Bone marrow (tissue), 2 donors: ENCODE measurements around the gene FDCSP.
"Not testable (repeated sequence)": the region's sequence is repeated elsewhere in the genome, so short reads cannot be mapped to it uniquely, and the experiment has no call there.

Experiments used
- DNase-seq, 2 donors: peaks; one replicate each; lab custom pipeline; 2025; lab: John Stamatoyannopoulos, UW

FDCSP gene

GRCh38 chr4:70239131-70239883 lies 13.4 kb downstream of the FDCSP start:
- no peak for DNase-seq

DNA sequence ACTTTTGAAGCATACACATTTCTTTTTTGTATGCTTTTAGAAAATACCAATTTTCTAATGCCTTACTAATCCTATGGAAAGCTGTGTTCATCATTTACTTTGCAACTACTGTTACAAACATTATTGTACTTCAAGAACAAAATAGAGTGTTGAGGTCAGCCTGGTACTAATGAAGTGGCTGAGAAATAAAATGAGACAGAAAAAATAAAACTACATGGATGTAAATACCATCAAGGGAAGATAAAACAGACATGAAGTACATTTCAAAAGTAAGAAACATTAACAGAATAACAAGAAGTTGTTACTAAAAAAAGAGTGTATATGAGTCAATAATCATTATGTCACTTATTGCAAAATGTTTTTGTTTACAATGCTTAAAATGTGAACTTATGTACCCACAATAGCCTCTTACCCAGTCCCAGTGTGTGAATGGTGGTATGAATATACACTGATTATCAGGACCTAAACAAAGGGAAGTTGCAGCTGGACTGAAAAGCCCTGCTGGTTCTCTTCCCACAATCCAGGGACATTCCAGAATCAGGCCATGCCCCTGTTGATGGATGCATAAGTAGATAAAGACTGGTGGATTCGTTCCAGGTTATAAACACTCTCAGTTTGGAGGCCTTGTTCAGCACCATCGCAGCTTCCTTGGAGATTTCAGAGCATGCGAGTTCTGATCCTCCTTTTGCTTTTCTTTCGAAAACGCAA lies 14.1 kb downstream of the FDCSP start:
- no peak for DNase-seq

GRCh38 chr4:70242297-70242696 lies 16.4 kb downstream of the FDCSP start, which contains the start of gene CSN3:
TSS of gene CSN3 (plus strand) at chr4:70242597. CDS start at chr4:70244820, 2,223 bp downstream.
- not testable (repeated sequence) for DNase-seq

- DNase-seq: no peak
Measured at GRCh38 chr4:70243091-70243490, 17.2 kb downstream of the FDCSP start.

DNA sequence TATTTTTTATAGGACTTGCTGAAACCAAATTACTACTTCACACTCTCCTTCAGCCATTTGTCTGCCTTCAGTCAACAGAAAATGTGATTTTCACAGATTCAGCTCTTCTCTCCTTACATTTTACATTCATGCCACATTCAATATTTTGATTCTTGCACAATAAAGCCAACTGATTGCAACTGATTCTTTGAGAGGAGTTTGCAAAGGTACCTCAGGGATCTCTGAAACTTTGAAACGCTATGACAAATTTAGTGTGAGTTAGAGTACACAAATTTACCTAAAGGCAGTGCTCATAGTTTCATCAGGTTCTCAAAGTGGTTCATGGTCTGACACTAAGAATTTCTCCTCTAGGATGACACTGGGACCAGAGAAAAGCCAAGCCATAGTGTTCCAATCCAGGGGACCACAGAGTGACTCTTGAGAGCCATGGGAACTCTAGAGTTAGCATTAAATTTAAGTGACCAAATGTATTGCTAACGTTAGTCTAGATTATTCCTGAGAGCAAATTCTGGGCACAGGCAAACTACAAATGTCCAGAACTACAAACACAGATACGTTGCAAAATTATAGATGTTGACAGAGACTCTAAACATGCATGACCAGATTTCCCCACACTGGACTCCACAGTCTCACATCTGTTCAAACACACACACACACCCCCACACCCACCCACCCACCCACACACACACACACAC lies 25.5 kb downstream of the FDCSP start:
- DNase-seq: no peak

GRCh38 chr4:70251945-70252277 lies 26.0 kb downstream of the FDCSP start:
- no peak for DNase-seq

DNA sequence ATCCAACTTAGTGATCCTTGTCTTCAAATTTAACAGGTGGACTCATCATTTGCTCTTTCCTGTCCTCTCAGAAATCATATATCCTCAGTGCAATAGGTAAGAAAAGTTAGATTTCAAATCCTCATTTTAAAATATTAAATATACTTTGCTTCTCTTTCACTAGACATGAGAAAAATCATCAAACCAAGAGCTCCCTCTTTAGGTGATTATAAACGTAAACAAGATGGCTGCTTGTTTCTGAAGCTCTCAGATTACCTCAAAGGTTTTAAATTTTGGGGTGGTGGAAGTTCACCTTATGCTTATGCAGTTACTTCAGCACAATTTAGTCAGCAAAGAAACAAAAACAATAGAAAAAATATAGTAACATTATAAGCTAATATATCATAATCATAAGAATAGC lies 43.8 kb downstream of the FDCSP start:
- no peak for DNase-seq

- no peak for DNase-seq
Measured at GRCh38 chr4:70277121-70277520, 51.2 kb downstream of the FDCSP start.

DNA sequence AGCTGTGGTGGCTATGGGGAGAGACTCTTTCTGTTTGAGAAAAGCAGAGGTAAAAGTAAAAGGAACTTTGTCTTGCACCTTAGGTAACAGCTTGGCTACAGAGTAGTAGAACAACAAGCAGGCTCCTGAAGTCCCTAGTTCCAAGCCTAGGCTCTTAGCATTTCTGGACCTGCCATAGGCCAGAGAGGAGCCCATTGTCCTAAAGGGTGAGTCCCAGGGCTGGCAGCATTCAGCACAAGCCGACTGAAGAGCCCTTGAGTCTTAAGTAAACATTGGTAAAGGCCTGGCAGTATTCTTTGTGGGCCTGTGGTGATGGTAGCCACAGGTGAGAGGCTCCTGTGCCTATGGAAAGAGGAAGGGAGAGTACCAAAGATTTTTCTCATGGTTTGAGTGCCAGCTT lies 54.6 kb downstream of the FDCSP start:
- DNase-seq: no peak
